ENCODE data around the gene RNF149.

Gene RNF149

GRCh38 chr2:101231240-101231639 is 77.3 kb downstream of the RNF149 start:
- no peak for TF ChIP-seq CTCF (IDR thresholded peaks at IDR 0.05)

GRCh38 chr2:101230541-101231001 is 77.9 kb downstream of the RNF149 start:
- no peak for TF ChIP-seq CTCF (IDR thresholded peaks at IDR 0.05)
